ENCODE results near the gene GDF10.
A peak's percentile ranks its signal among the peaks of the same experiment; 100 is the strongest.

Gene GDF10

DNA sequence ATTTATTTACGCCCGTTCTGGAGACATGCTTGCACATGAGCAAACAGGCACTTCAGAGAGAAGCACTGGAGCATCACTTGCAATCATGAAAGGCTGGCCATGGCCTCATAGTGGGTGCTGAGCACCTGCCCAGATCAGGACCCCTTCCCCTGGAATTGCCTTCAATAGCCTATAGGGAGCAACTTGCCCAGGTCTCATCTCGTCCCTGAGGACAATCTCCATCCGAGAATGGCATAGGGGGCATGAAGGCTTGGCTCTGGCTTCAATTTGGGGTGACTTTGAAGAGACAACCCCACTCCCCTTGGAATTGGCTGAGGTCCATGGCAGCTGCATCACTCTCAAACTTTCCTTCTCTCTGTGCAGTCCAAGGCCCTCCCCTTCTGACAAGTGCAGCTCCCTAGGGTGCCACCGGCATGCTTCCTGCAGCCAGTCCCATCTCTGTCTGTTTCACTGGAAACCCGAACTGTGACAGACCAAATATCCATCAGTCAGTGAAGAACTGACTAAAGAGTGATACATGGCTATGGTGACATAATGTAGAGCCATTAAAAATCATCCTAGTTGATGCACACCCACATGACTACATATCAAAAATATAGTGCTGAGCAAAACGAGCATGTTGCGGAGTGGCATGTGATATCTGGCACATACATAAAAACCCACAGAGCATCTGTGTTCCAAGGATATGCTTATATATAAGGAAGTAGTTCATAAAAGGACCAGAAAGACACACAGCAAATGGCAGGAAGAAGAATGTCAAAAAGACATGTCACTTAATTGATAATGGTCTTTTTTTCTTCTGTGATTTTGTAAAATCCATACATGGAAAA, 34.7 kb downstream of the GDF10 start:
- no peak for DNase-seq (ENCODE audit: low read depth in 2 of 2)

DNA sequence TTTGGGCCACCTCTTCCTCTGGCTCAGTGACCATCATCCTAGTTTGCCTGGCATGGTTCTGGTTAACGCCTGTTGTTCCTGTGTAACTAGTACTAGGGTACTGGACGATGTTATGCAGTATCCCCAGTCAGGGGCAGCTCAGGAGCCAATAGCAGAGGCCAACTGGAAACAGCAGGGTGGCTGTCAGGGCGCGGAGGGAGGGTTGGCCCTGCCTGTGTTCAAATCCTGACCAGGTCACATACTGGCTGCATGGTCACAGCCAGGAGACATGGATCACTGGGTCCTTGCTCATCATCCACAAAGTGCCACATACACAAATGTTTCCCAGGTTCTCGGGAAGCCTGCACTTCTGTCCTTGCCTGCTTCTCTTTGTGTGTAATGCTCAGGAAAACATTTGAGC, 35.9 kb downstream of the GDF10 start:
- DNase-seq (ENCODE audit: low read depth in 2 of 2): no peak

DNA sequence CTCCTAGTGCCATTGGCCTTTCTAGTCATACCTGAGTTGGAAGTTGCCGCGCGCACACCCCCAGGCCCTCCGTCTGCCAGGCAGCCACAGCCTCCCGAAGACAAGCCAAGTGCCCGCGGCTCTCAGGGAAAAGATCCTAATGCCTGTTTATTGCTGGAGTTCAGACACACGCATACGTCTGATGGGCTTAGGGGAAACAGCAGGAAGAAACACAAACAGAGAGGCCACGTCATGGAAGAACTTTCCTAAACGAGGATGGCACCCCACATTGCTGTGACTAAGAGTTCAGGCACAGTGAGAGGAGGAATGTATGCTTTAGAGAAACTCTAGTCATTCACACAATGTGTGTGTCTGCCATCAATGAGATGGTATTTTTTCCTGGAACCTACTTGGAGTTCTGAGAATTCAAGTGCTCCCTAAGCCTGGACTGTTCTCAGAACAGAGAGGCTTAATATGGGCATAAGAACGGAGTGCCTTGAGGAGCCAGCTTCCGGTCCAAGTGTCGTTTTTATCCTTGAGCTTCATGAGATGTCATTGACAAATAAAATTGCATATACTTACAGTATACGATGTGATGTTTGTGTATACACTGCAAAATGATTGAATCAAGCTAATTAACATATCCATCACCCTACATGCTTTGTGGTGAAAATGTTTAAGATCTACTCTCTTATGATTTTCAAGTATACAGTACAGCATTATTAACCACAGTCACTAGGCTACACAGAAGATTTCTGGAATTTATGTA, 36.6 kb downstream of the GDF10 start:
- DNase-seq (ENCODE audit: low read depth in 2 of 2): no peak

DNA sequence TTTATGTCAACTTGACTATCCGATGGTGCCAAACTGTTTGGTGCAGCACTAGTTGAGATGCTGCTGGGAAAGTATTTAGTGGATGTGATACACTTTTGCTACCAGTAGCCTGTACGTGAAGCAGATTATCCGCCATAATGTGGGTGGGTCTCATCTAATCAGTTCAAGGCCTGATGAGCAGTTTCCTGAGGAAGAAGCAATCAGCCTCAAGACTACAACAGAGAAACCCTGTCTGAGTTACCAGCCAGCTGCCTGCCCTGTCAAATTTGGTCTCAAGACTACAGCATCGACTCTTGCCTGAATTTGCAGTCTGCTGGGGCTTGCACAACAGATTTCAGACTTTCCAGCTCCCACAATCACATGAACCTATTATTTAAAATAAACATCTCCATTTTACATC, 37.3 kb downstream of the GDF10 start:
- DNase-seq (ENCODE audit: low read depth in 2 of 2): no peak

DNA sequence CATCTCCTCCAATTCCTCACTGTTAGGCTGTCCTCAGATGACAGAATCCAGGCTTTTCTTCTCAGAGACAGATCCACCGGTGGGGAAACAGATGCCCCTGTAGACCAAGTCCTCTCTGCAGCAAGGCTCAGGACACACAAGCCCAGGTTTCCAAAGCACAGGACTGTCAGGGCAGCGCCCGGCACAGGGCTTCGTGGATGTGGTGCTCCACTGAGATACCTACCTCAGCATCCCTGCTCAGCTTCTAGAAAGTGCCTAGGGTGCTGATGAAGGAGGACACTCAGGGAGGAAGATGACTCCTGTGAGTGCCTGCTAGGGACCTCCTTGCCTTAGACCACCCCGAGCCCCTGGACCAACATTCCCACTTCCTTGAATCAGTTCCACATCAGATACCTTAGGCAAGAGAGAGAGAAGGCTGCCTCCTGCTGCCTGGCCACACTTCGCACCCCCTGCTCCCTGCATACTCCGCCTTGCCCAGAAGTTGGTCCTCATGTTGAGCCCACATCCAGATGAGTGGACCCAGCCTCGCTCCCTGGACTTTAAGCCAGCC, 39.3 kb downstream of the GDF10 start:
- no peak for DNase-seq (ENCODE audit: low read depth in 2 of 2)

DNA sequence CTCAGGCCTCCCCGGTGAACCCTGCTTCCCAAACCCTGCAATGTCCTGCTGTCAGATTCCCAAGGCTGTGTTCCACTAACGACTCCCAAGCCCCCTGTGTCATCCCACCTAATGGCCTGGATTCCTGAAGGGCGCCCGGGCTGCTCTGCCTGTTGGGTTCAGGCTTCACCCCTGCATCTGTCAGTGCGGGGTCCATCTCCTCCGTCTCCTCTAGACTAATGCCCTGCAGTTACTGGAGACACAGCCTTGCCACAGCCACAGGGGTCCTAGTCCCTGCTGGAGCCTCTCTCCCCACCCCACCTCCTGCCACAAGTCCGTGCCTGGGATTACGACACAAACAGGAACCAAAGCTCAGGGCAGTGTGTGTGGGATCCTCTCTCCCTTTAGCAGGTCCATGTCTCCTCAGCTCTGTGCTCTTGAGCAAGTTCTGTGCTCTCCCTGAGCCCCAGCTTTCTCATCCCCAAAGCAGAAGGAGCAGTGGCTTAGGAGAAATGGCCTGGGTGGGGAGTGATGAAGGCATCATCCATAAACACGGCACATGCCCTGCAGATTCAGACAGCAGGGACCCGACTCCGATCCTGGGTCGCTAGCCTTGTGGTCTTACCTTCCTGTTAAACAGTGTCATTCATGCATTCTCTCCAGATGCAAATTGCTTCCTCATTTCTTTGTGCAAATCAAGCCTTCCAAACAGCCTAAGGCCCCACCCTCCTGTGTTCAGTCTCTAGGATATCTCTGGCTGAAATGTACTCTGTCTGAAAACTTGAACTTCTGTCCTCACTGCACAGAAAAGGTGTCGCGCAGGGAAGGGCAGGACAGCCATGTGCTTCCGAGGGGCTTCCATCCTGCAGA, 40.0 kb downstream of the GDF10 start:
- DNase-seq (ENCODE audit: low read depth in 2 of 2): no peak

DNA sequence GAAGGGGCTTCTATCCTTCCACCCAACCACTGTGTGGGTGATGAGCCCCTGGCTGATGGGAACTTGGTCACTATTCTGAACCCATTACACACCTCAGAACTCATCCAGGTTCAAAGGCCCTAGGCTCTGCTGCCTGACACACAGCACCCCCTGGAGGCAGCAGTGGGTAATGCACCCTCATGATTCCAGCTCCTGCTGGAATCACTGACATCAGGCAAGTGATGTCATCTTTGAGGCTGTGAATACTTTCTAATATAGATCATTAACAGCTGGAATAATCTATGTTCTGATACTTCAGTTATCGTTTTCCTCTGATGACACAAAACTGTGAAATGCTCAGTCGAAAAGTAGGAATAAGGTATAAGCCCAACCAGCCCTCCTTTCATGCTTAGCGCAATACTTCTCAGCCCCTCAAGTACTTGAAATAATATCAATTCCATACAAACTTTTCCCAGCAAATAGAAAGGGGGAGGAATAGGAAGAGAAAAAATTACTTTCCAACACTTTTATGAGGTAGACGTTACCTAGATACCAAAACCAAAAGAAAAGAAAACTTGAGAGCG, 40.7 kb downstream of the GDF10 start:
- peak in 1 of 2 experiments; percentile 2 for DNase-seq (ENCODE audit: low read depth in 2 of 2)

DNA sequence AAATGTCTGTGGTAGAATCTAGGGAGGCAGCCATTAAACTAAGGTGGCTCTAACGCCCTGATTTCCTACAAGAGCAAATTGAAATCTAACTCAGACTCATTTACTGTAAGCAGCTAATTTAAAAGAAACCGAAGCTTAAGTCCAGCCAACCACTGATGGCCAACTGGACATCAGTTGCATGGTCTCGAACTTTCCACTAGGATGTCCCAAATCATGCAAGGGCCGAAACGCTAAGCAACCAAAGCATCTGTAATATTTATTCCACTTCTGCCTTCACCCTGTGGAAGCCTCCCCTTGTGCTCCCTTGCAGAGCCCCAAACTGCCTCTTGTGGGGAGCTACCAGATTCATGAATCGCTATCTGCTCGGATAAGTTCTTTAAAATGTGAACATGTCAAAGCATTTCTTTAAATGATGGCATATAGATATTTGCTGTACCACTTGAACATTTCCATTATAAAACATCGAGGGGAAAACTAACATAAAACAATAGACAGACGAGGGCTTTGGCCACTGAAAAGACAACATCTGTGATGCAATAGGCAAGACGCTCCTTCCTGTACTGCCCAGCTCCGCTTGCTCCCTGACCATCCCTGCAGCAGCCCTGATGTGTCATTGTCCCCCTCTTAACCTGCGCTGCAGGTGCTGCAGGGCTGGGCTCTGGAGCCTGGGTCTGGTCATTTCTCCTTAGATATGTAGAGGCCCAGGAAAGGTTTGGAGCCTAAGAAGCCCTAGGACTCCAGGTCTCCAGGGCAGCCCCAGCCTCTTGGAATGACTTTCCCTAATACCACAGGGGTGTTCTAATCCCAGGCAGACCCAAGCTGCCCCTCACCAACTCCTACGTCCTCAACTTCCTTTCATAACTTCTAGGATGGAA, 45.2 kb downstream of the GDF10 start:
- DNase-seq (ENCODE audit: low read depth in 2 of 2): no peak

DNA sequence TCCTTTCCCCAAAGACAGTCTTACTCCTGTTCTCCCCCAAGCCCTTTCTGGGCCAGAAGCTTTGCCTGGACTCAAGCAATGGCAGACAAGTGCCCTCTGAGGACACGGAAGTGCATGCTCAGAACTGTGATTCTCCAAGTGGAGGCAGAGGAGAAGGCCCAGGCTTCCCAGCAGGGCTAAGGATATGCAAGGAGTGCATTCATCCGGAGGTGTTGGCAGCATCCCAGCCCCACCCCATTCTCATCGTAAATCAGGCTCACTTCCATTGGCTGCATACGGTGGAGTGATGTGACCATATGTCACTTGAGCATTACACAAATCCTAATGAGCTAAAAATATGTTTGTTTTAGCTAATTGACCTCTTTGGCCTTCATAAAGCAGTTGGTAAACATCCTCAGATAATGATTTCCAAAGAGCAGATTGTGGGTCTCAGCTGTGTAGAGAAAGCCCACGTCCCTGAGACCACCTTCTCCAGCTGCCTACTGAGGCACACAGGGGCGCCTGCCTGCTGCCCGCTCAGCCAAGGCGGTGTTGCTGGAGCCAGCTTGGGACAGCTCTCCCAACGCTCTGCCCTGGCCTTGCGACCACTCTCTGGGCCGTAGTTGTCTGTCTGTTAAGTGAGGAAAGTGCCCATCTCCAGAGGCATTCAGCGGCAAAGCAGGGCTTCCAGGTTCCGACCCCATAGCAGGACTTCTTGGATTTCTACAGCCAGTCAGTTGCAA, 46.7 kb downstream of the GDF10 start:
- DNase-seq (ENCODE audit: low read depth in 2 of 2): no peak

DNA sequence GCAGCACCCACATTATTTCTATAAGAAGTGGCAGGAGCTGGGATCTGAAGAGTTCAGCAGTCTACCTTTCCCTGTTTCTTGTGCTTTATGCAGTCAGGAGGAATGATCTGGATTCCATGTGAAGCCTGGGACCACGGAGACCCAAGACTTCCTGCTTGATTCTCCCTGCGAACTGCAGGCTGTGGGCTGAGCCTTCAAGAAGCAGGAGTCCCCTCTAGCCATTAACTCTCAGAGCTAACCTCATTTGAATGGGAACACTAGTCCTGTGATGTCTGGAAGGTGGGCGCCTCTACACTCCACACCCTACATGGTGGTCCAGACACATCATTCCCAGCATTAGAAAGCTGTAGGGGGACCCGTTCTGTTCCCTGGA, 47.3 kb downstream of the GDF10 start:
- no peak for DNase-seq (ENCODE audit: low read depth in 2 of 2)

DNA sequence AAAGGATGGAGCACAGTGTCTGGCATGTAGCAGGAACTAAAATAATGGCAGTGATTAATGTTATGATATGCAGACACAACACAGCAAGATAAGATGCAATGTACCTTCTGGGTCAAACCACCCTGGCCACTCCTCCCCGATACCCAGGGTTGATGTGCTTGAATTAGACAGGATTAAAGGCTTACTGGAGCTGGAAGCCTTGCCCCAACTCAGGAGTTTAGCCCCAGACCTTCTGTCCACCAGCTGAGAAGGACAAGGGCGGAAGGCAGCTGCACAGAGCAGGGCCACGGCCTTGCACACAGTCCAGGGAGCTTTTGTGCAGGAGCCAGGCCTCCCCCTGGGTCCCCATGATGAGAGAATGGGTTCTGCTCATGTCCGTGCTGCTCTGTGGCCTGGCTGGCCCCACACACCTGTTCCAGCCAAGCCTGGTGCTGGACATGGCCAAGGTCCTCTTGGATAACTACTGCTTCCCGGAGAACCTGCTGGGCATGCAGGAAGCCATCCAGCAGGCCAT, 48.2 kb downstream of the GDF10 start, which contains the start of gene RBP3:
TSS of gene RBP3 (plus strand) at position 226 of the 514 bp plus-strand sequence. CDS start at position 348, 122 bp downstream.
- DNase-seq (ENCODE audit: low read depth in 2 of 2): no peak

DNA sequence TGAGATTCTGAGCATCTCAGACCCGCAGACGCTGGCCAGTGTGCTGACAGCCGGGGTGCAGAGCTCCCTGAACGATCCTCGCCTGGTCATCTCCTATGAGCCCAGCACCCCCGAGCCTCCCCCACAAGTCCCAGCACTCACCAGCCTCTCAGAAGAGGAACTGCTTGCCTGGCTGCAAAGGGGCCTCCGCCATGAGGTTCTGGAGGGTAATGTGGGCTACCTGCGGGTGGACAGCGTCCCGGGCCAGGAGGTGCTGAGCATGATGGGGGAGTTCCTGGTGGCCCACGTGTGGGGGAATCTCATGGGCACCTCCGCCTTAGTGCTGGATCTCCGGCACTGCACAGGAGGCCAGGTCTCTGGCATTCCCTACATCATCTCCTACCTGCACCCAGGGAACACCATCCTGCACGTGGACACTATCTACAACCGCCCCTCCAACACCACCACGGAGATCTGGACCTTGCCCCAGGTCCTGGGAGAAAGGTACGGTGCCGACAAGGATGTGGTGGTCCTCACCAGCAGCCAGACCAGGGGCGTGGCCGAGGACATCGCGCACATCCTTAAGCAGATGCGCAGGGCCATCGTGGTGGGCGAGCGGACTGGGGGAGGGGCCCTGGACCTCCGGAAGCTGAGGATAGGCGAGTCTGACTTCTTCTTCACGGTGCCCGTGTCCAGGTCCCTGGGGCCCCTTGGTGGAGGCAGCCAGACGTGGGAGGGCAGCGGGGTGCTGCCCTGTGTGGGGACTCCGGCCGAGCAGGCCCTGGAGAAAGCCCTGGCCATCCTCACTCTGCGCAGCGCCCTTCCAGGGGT, 48.9 kb downstream of the GDF10 start:
- no peak for DNase-seq (ENCODE audit: low read depth in 2 of 2)

DNA sequence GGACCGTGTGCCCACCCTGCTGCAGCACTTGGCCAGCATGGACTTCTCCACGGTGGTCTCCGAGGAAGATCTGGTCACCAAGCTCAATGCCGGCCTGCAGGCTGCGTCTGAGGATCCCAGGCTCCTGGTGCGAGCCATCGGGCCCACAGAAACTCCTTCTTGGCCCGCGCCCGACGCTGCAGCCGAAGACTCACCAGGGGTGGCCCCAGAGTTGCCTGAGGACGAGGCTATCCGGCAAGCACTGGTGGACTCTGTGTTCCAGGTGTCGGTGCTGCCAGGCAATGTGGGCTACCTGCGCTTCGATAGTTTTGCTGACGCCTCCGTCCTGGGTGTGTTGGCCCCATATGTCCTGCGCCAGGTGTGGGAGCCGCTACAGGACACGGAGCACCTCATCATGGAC, 49.5 kb downstream of the GDF10 start:
- no peak for DNase-seq (ENCODE audit: low read depth in 2 of 2)

DNA sequence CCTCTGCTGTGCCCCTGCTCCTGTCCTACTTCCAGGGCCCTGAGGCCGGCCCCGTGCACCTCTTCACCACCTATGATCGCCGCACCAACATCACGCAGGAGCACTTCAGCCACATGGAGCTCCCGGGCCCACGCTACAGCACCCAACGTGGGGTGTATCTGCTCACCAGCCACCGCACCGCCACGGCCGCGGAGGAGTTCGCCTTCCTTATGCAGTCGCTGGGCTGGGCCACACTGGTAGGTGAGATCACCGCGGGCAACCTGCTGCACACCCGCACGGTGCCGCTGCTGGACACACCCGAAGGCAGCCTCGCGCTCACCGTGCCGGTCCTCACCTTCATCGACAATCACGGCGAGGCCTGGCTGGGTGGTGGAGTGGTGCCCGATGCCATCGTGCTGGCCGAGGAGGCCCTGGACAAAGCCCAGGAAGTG, 50.0 kb downstream of the GDF10 start:
- DNase-seq (ENCODE audit: low read depth in 2 of 2): no peak

DNA sequence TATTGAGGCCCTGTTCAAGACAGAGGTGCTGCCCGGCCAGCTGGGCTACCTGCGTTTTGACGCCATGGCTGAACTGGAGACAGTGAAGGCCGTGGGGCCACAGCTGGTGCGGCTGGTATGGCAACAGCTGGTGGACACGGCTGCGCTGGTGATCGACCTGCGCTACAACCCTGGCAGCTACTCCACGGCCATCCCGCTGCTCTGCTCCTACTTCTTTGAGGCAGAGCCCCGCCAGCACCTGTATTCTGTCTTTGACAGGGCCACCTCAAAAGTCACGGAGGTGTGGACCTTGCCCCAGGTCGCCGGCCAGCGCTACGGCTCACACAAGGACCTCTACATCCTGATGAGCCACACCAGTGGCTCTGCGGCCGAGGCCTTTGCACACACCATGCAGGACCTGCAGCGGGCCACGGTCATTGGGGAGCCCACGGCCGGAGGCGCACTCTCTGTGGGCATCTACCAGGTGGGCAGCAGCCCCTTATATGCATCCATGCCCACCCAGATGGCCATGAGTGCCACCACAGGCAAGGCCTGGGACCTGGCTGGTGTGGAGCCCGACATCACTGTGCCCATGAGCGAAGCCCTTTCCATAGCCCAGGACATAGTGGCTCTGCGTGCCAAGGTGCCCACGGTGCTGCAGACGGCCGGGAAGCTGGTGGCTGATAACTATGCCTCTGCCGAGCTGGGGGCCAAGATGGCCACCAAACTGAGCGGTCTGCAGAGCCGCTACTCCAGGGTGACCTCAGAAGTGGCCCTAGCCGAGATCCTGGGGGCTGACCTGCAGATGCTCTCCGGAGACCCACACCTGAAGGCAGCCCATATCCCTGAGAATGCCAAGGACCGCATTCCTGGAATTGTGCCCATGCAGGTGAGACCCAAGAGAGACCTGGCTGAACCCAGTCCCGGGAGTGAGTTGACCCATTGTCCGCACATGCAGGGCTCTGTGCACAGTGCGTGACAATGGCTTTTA, 51.0 kb downstream of the GDF10 start:
- no peak for DNase-seq (ENCODE audit: low read depth in 2 of 2)

DNA sequence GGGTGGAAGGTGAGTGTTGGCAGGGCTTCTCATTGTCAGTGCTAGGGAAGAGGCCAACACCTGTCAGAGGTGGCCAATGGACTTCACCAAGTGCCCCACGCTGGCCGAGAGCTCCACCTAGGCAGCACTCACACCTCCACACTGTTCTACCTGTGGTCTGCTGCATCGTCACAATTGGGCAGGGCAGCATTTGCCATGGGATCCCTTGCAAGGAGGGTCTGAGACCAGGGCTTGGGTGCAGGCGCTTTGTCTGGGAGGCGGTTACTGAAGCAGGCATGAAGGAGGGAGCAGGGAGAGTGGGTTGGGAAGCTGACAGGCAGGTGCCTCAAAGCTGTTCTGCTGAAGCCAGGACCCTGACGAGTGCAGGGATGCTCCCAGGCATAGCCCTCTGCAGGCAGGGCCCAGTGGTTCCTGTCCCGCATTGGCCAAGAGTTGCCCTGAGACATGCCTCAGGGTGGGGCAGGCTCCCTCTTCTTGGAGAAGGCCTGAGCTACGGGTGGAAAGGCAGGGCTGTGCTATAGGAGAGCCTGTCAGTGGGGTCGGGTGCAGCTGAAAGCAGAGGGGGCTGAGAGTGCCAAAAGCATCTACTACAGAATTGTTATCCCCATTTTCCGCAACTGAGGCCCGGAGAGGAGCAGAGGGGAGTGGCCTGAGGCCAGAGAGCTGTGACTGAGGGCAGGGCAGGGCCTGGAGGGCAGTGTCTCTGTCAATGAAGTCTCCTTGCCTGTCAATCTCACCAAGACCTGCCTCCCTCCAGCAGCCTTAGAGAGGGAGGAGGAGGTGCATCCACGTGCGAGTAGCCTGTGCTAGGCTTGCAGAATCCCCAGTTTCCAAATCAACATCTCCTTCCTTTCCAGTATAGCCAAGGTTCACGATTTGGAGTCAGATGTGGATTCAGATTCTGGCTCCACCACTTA, 52.2 kb downstream of the GDF10 start:
- no peak for DNase-seq (ENCODE audit: low read depth in 2 of 2)

DNA sequence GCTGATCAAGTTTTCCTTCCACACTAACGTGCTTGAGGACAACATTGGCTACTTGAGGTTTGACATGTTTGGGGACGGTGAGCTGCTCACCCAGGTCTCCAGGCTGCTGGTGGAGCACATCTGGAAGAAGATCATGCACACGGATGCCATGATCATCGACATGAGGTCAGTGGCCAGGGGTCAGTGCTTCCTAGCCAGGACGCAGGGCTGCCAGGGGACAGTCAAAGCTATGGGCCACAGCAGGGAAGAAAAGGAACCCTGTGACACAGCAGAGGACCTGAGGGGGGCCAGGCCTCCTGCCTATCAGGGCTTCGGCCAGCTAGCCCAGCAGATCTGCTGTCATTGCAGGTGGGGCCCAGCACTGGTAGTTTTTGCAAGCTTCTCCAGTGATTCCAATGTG, 53.4 kb downstream of the GDF10 start:
- DNase-seq (ENCODE audit: low read depth in 2 of 2): no peak
